ENCODE measurements around the gene KIF1B. TPM values are rescaled to one million over a fixed set of nuclear protein-coding genes. Genes with fewer than 3 reads are reported as not detected.

Gene KIF1B
- total RNA-seq, 2 experiments from 2014 or later: 7.1 to 8.9 TPM

DNA sequence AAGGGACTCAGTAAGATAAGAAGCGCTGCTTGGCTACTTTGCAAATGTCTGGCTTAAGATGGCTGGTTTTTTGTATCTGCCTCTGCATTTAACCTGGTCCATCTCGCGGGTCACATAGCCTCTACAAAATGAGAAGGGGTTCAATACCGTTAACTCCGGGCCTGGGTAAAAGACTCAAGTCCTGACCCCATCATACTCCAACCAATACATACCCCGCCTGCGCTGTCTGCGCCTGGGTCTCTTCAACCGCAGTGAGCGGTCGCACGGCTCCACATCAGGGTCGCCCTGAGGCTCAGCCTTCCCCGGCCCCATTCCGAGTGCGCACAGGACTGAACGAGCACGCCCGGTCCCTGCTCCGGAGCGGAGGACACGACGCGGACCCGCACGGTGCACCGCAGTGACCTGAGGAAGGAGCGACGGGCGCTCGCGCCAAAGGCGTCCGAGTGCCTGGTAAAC lies 187.9 kb downstream of the KIF1B start:
- DNase-seq (no peak), ATAC-seq (no peak)
- Mint-ChIP-seq H3K4me1 (ENCODE audit: low read depth) (peaks cover 24% of the 10 kb centered on the region), H3K36me3 (ENCODE audit: low read depth) (peaks cover 17% of the 10 kb centered on the region), H3K27ac (peak overlapping the region; percentile 57), H3K4me3 (peak overlapping the region; percentile 88), H3K27me3 (no peaks in the 10 kb centered on the region), H3K9me3 (peaks cover 3% of the 10 kb centered on the region)
- intact Hi-C loops (cut with micrococcal nuclease): no loop called here
- TF ChIP-seq, protein P1, sequence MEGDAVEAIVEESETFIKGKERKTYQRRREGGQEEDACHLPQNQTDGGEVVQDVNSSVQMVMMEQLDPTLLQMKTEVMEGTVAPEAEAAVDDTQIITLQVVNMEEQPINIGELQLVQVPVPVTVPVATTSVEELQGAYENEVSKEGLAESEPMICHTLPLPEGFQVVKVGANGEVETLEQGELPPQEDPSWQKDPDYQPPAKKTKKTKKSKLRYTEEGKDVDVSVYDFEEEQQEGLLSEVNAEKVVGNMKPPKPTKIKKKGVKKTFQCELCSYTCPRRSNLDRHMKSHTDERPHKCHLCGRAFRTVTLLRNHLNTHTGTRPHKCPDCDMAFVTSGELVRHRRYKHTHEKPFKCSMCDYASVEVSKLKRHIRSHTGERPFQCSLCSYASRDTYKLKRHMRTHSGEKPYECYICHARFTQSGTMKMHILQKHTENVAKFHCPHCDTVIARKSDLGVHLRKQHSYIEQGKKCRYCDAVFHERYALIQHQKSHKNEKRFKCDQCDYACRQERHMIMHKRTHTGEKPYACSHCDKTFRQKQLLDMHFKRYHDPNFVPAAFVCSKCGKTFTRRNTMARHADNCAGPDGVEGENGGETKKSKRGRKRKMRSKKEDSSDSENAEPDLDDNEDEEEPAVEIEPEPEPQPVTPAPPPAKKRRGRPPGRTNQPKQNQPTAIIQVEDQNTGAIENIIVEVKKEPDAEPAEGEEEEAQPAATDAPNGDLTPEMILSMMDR (IDR thresholded peaks at IDR 0.05): no peak
- ChIA-PET POLR2A (interaction anchor here (1.1 to 1.8 kb wide), 2 partner anchors 11 to 115 kb away, joined by 3 to 6 read pairs; no protein-coding TSS in a partner anchor), CTCF (interaction anchor here (1.0 to 2.0 kb wide), 3 partner anchors 10 to 188 kb away, joined by 3 to 7 read pairs (median 4); partner anchors contain the start of gene KIF1B)

DNA sequence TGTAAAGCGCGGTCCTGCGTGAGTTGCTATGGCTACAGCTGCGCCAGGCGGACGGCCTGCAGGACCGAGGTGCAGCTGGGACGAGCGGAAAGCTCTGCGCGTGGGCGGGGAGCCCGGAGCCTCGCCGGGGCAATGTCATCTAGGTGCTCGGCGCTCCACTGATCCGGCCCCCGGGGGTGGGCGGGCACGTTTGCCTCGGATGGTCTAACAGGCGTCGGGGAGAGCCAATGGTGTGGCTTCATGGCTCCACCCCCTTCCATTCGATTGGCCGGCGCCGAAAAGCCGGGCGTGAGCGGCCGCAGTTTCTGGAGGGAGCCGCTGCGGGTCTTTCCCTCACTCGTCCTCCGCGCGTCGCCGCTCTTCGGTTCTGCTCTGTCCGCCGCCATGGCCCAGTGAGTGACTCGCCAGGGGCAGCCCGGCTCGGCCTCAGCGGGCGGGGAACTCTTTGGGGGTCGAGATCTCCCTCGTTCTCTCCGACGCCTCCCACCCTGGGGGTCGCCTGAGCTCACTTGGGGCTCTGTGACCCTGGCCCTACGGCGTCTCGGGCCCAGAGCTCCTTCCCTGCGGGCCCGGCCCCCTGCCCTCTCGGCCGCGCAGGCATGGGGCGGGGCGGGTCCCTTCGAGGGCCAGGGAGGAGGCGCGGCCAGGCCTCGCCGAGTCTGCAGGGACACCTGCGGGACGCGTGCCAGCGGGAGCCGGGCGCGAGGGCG lies 188.5 kb downstream of the KIF1B start, which contains the start of gene PGD:
TSS of gene PGD (plus strand) at position 331 of the 710 bp plus-strand sequence. CDS start at position 385, 54 bp downstream.
- peaks cover 27% of the 10 kb centered on the region for H3K4me1 Mint-ChIP-seq (ENCODE audit: low read depth)
- H3K27ac Mint-ChIP-seq: peak within 1 kb of the TSS; percentile 82
- POLR2A ChIA-PET: interaction anchor here (0.6 to 2.3 kb wide), 4 partner anchors 11 to 115 kb away, joined by 3 to 6 read pairs (median 4); no protein-coding TSS in a partner anchor
- H3K9me3 Mint-ChIP-seq: peaks cover 3% of the 10 kb centered on the region
- CTCF ChIA-PET: interaction anchor here (1.0 to 2.0 kb wide), 5 partner anchors 10 to 189 kb away, joined by 3 to 7 read pairs (median 4); partner anchors contain the start of genes CENPS and KIF1B
- TF ChIP-seq, protein P1 (IDR thresholded peaks at IDR 0.05): no peak
- H3K27me3 Mint-ChIP-seq: no peaks in the 10 kb centered on the region
- DNase-seq (peak; percentile 99), ATAC-seq (peak; percentile 98)
- peak within 1 kb of the TSS; percentile 88 for H3K4me3 Mint-ChIP-seq
- H3K36me3 Mint-ChIP-seq (ENCODE audit: low read depth): peaks cover 21% of the 10 kb centered on the region
- intact Hi-C loops (cut with micrococcal nuclease): no loop called here

DNA sequence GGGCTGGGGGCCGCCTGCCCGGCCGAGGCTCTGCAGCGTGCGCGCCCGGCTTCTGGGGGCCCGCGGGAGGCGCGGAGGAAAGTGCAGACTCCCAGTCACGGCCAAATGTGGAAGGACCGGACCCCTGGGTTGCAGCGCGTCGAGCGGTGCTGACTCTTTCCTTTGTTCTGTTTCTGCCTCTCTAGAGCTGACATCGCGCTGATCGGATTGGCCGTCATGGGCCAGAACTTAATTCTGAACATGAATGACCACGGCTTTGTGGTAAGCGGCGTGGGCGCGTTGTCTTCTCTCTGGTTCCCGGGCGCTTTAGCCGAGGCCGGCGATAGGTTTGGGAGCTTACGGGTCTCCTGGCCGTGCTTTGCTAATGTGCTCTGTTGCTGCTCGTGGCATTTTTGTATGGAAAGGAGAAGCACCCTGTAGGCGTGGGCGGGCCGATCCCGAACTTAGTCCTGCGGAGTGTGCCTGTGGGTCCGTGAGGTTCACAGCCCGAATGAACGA lies 189.1 kb downstream of the KIF1B start:
- H3K9me3 Mint-ChIP-seq: no peaks in the 10 kb centered on the region
- peaks cover 26% of the 10 kb centered on the region for H3K36me3 Mint-ChIP-seq (ENCODE audit: low read depth)
- intact Hi-C loops (cut with micrococcal nuclease): no loop called here
- CTCF ChIA-PET: interaction anchor here (1.2 to 2.0 kb wide), 4 partner anchors 11 to 189 kb away, joined by 4 to 7 read pairs (median 4); partner anchors contain the start of genes CENPS and KIF1B
- no peak for ATAC-seq
- POLR2A ChIA-PET: interaction anchor here (1.8 to 2.3 kb wide), 3 partner anchors 12 to 95 kb away, joined by 6 read pairs; no protein-coding TSS in a partner anchor
- DNase-seq: peak; percentile 42
- no peaks in the 10 kb centered on the region for H3K27me3 Mint-ChIP-seq
- H3K27ac Mint-ChIP-seq: peak overlapping the region; percentile 82
- peak overlapping the region; percentile 86 for H3K4me3 Mint-ChIP-seq
- H3K4me1 Mint-ChIP-seq (ENCODE audit: low read depth): peaks cover 27% of the 10 kb centered on the region
- TF ChIP-seq, protein P1 (IDR thresholded peaks at IDR 0.05): no peak

DNA sequence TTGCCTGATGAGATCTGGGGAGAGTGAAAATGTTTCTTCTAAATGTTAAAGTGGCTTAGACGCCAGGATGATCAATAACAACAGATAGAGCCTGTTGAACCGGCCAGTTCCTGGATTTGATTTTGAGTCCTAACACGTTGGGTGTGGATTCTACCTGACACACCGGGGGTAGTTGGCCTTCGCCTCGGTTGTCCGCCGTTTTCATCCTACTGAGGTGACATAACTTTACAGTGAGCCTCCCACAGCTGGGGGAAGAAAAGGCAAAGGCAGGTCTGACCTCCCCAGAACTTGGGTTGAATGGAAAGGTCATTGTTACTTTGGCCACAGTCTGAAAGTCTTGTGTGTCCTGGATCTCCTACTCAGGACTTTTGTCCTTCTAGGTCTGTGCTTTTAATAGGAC lies 189.6 kb downstream of the KIF1B start:
- TF ChIP-seq, protein P1 (IDR thresholded peaks at IDR 0.05): no peak
- DNase-seq (no peak), ATAC-seq (no peak)
- intact Hi-C loops (cut with micrococcal nuclease): no loop called here
- ChIA-PET POLR2A (interaction anchor here (1.8 to 2.3 kb wide), 3 partner anchors 12 to 95 kb away, joined by 6 read pairs; no protein-coding TSS in a partner anchor), CTCF (interaction anchor here (1.2 to 2.0 kb wide), 4 partner anchors 12 to 190 kb away, joined by 4 to 7 read pairs (median 4); partner anchors contain the start of genes CENPS and KIF1B)
- H3K27ac Mint-ChIP-seq: peak overlapping the region; percentile 82
- peaks cover 29% of the 10 kb centered on the region for H3K36me3 Mint-ChIP-seq (ENCODE audit: low read depth)
- no peaks in the 10 kb centered on the region for H3K9me3 Mint-ChIP-seq
- no peaks in the 10 kb centered on the region for H3K27me3 Mint-ChIP-seq
- H3K4me1 Mint-ChIP-seq (ENCODE audit: low read depth): peaks cover 27% of the 10 kb centered on the region
- peak overlapping the region; percentile 86 for H3K4me3 Mint-ChIP-seq
